Endothelial cell of hepatic sinusoid (primary cell): ENCODE results near the gene PSMB7.

Experiments
- in situ Hi-C: cut with HindIII; loops from 2 replicates; pipeline ENCODE4 v1.10.0; 2017; ENCODE audit warnings: low sequenced_read_pairs

PSMB7 gene

GRCh38 chr9:124415102-124415851, at the start of gene PSMB7:
PSMB7 (minus strand) TSS chr9:124415442; CDS start chr9:124415425, 17 bp downstream.
- in situ Hi-C loops, result no loop called here

- in situ Hi-C loops, result no loop called here
Observed at GRCh38 chr9:124462739-124463138, 47.5 kb upstream of the PSMB7 start.

DNA sequence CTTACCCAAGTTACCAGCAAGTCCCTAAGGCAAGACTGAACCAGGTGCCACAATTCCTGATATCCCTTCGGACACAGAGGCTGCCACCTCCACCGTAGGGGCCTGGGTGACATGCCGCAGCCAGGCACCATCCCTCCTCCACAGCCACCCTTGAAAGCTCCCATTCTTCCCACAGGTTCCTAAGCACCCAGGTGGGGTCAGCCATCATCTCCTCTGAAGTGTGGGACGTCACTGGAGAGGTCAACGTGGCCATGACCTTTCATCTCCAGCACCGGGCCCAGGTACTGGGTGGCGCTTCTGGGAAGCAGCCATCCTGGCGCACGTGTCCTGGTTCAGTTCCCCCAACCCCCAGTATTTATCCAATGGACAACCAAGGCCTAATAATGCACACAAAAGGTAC, 43.2 kb upstream of the PSMB7 start:
- in situ Hi-C loops, result loop anchor here (5.0 kb wide), 2 partner anchors 74 to 76 kb away; no protein-coding TSS in a partner anchor

DNA sequence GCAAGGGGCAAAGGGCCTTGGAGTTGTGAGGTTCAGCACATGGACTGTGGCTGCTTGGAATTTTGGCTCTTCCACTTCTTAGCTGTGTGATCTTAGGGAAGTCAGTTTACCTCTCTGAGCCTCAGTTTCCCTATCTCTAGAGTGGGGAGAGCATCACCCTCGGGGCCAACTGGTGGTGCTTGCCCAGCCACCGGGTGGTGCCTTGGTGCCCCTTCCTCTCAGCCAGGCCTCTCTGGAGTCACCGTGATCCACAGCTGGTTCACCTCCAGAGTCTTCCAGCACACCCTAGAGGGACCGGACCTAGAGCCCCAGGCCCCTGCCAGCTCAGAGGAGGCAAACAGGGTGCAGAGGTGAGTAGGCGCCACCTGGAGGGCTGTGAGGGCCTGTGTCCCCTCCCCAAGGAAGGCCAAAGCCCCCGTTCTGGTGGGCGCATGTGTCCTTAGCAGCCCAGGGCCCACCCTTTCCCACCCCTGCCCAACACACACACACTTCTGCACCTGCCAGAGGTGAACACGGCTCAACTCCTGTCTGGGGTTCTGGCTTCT, 42.7 kb upstream of the PSMB7 start:
- in situ Hi-C loops, result loop anchor here (5.0 kb wide), 2 partner anchors 74 to 76 kb away; no protein-coding TSS in a partner anchor

- in situ Hi-C loops, result loop anchor here (5.0 kb wide), 2 partner anchors 75 kb away; no protein-coding TSS in a partner anchor
Observed at GRCh38 chr9:124457079-124457886, 42.0 kb upstream of the PSMB7 start.

DNA sequence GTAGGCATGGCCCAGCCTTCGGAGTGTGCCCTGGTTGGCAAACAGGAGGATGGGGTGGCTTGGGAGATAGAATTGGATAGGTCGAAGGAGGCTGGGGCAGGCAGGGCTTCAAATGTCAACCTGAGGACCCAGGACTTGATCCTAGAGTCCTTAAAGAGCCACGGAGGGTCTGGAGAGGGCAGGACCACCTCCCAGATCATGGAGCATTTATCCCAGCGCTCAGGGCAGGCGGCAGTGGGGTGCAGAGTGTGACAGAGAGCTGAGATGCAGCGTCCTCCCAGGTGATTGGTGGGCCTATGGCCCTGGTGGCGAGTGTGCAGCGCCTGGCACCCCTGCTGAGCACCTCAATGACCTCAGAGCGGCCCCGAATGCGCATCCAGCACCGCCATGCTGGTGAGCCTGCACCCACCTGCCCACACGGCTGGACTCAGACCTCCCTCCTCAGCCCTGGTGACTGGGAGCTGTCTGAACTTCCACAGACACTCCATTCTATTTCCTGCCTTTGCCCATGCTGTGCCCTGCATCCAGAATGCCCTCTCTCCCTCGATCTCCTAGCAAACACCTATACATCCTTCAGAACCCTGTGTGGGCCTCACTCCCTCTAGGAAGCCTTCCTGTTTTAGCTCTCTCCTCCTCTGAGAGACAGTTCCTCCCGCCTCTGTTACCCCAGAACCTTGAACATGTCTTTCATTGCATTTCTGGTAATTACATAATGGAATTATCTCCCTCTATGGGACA, 41.3 kb upstream of the PSMB7 start:
- in situ Hi-C loops, result loop anchor here (5.0 kb wide), 2 partner anchors 74 to 76 kb away; no protein-coding TSS in a partner anchor

GRCh38 chr9:124455820-124456219, 40.6 kb upstream of the PSMB7 start:
- in situ Hi-C loops, result loop anchor here (5.0 kb wide), 2 partner anchors 74 to 76 kb away; no protein-coding TSS in a partner anchor

- in situ Hi-C loops, result loop anchor here (5.0 kb wide), 2 partner anchors 73 to 77 kb away; no protein-coding TSS in a partner anchor
Observed at GRCh38 chr9:124454791-124455443, 39.7 kb upstream of the PSMB7 start.

DNA sequence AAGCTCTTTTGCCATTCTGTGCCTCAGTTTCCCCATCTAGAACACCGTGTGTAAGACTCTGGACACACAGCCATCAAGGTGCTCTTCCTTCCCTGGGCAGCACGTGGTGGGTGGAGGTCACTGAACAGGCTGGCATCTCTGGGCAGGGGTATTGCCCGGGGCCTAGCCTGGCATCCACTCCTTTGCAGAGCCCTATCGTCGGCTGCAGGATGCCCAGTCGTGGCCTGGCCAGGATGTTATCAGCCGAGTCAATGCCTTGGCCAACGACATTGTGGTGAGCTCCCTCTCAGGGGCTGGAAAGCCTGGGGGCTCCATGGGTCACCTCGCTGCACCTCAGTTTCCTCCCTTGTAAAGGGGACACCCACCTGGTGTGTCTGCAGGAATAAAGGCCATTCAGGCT, 39.1 kb upstream of the PSMB7 start:
- in situ Hi-C loops, result no loop called here

DNA sequence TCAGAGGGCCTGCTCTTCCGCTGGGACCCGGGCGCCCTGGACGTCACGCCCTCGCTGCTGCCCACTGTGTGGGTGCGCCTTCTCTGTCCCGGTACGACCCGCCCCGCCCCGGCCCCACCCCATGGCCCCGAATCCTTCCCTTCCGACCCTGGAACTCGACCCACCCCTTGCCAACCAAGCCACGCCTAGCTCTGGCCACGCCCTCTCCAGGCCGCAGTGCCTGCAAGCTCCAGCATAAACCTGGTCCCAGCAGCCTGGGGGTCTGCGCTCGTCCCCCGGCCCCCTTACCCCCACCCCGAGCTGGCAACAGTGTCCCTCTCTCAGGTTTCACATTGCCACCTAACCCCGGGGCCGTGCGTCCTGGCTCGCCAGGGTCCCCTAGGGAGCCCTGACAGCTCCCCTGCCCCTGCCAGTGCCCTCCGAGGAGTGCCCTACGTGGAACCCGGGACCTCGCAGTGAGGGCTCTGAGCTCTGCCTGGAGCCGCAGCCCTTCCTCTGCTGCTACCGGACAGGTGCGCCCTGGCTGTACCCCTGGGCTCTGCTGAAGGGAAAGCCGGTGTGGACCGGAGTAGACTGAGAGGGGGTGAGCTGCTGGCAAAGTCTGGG, 38.4 kb upstream of the PSMB7 start:
- in situ Hi-C loops, result no loop called here

GRCh38 chr9:124452841-124453585, 37.8 kb upstream of the PSMB7 start:
- in situ Hi-C loops, result no loop called here

- in situ Hi-C loops, result no loop called here
Observed at GRCh38 chr9:124452326-124452725, 37.1 kb upstream of the PSMB7 start.

DNA sequence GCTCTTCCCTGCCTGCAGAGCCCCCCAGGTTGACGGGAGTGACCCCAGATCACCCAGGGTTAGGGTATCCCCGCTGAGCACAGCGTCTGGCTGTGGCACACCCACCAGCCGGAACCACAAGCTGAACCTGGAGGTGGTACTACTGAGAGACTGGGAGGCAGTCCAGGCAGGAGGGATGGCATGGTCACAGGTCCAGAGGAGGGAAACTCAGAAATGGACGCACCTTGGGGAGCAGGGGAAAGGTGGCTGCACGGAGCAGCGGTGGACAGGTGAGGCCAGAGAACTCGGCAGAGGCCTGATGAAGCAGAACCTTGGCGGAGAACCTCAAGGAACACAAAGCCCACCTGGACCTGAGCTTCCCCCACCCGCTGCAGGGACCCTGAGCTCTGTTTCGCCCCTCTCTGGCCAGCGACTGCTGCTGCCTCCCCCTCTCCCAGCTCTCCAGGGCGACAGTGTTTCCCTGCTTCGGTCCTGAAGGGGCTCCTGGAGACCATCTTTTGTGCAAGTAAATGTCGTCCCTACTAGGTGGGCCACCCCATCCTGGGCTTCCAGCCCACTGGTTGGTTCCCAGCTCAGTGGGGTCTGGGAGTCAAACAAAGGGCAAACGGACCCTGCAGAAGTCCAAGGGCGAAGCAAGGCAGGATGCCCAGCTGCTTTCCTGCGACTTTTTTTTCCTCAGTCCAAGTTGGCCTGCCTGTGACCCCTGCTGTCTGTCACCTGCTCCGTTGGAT, 35.9 kb upstream of the PSMB7 start:
- in situ Hi-C loops, result no loop called here

- in situ Hi-C loops, result no loop called here
Observed at GRCh38 chr9:124450241-124450924, 35.1 kb upstream of the PSMB7 start, which contains the start of gene ADGRD2. ADGRD2 (plus strand) TSS chr9:124450451; CDS start chr9:124451667, 1,216 bp downstream.

DNA sequence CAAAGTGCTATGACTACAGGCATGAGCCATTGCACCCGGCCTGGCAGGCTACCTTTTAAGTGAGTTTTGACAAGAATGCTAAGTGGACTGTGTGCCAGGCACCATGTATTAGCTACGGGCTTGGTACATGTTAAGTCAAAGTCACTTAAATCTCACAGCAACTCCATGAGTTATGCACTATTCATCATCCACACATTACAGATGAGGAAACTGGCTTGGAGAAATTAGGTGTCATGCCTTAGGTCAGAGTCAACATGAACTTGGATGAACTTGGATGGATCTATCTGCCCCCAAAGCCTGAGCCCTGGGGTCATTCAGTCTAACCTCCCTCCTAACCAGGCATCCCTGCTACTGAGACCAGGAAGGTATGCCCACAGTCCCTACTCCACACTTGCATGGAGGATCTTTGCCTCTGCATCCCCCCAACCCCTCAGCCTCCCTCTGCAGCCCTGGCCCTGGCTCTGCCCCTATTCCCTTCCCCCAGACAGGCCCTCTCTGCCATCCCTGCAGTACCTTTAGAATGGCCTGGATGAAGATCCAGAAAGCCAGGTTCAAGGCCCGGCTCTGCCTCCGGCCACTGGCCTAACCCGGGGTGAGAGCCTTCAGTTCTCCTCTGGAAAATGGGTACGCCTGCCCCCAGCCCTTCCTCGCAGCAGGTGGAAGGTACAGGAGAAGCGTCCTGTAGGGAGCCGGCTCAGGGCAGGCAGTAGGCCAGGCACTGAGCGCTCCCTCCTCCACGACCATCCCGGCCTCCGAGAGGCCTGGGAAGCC, 34.3 kb upstream of the PSMB7 start:
- in situ Hi-C loops, result no loop called here

DNA sequence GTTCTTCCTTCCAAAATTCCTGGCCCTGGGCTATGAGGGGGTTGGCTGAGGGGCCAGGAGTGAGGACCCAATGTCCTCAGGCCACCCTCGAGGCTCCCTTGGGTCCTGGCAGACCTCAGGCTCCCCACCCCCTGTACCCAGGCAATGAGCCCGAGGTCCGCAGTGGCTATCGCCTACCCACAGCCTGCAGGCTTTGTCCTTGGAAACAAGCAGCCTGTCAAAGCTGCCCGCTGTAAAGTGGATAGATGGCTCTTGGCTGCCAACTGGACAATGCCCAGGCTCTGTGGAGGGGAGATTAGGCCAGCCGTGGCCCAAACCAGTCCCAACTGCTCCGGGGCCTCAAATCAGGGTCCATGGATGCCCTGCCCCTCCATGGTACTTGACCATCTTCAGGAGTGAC, 32.8 kb upstream of the PSMB7 start:
- in situ Hi-C loops, result no loop called here

GRCh38 chr9:124447297-124447661, 32.0 kb upstream of the PSMB7 start:
- in situ Hi-C loops, result no loop called here
